ENCODE results near the gene GINS2. TPM values are rescaled to one million over a fixed set of nuclear protein-coding genes. Genes with fewer than 3 reads are reported as not detected.

GINS2 gene
- total RNA-seq, 1 donor: 1.8 TPM

- Histone ChIP-seq H3K4me3 (ENCODE audit: insufficient read depth, low read length) (no peak overlapping the region), H4K20me1 (ENCODE audit: insufficient read depth, low read length) (peaks cover 86% of the 10 kb centered on the region), H3K4me2 (ENCODE audit: insufficient read depth, low read length) (no peak overlapping the region), H3K79me2 (ENCODE audit: insufficient read depth, low read length) (peaks cover 88% of the 10 kb centered on the region), H3K4me1 (ENCODE audit: insufficient read depth, low read length) (no peaks in the 10 kb centered on the region), H3K9me3 (ENCODE audit: low read depth, low read length) (no peaks in the 10 kb centered on the region), H3K27me3 (ENCODE audit: insufficient read depth, low read length) (no peaks in the 10 kb centered on the region), H2AFZ (ENCODE audit: low read length) (no peak overlapping the region), H3K36me3 (ENCODE audit: insufficient read depth, low read length) (peaks cover 3% of the 10 kb centered on the region), H3K27ac (ENCODE audit: low read depth, low read length) (no peak overlapping the region)
- TF ChIP-seq, protein P1, sequence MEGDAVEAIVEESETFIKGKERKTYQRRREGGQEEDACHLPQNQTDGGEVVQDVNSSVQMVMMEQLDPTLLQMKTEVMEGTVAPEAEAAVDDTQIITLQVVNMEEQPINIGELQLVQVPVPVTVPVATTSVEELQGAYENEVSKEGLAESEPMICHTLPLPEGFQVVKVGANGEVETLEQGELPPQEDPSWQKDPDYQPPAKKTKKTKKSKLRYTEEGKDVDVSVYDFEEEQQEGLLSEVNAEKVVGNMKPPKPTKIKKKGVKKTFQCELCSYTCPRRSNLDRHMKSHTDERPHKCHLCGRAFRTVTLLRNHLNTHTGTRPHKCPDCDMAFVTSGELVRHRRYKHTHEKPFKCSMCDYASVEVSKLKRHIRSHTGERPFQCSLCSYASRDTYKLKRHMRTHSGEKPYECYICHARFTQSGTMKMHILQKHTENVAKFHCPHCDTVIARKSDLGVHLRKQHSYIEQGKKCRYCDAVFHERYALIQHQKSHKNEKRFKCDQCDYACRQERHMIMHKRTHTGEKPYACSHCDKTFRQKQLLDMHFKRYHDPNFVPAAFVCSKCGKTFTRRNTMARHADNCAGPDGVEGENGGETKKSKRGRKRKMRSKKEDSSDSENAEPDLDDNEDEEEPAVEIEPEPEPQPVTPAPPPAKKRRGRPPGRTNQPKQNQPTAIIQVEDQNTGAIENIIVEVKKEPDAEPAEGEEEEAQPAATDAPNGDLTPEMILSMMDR (IDR thresholded peaks at IDR 0.05; ENCODE audit: extremely low read depth, low read depth, low read length): no peak
- no peak for DNase-seq (ENCODE audit: insufficient read length, low spot score, missing footprints)
Observed at GRCh38 chr16:85637808-85638647, 50.7 kb downstream of the GINS2 start.

DNA sequence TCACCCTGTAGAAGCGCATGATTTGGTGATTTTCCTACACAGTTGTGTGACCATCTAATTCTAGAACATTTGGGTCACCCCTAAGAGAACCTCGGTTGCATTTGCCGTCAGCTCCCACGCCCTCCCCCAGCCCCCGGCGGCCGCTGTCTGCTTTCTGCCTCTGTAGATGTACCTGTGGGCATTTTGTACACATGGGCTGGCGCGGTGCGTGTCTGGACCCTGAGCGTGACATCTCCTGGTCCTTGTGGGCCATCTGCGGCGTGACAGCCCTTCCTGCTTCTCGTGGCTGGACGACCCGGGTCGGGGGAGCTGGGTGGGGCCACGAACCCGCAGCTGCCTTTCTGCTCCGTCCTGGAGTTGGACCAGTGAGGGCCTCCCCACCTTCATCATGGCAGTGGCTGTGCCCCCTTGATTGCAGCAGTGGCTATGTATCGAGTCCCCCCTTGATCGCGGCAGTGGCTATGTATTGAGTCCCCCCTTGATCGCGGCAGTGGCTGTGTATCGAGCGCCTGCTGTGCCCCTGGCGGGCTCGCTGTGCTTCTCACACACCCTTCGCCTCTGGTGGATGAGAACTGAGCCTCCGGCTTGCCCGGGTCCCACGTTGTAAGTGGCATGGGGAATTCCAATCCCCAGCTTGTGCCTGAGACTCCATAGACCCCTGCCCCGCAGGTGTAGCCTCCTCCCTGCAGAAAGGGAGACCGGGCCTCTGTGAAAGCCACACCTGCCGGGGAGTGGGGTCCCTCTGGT is 51.5 kb downstream of the GINS2 start:
- Histone ChIP-seq H3K9me3 (ENCODE audit: low read depth, low read length) (no peaks in the 10 kb centered on the region), H4K20me1 (ENCODE audit: insufficient read depth, low read length) (peaks cover 83% of the 10 kb centered on the region), H3K27me3 (ENCODE audit: insufficient read depth, low read length) (no peaks in the 10 kb centered on the region), H3K27ac (ENCODE audit: low read depth, low read length) (no peak overlapping the region), H3K4me3 (ENCODE audit: insufficient read depth, low read length) (no peak overlapping the region), H3K79me2 (ENCODE audit: insufficient read depth, low read length) (peaks cover 88% of the 10 kb centered on the region), H2AFZ (ENCODE audit: low read length) (no peak overlapping the region), H3K36me3 (ENCODE audit: insufficient read depth, low read length) (peaks cover 3% of the 10 kb centered on the region), H3K4me1 (ENCODE audit: insufficient read depth, low read length) (no peaks in the 10 kb centered on the region), H3K4me2 (ENCODE audit: insufficient read depth, low read length) (no peak overlapping the region)
- TF ChIP-seq, protein P1 (IDR thresholded peaks at IDR 0.05; ENCODE audit: extremely low read depth, low read depth, low read length): no peak
- no peak for DNase-seq (ENCODE audit: insufficient read length, low spot score, missing footprints)

- DNase-seq (ENCODE audit: insufficient read length, low spot score, missing footprints): no peak
- TF ChIP-seq, protein P1 (IDR thresholded peaks at IDR 0.05; ENCODE audit: extremely low read depth, low read depth, low read length): no peak
- H3K36me3 ChIP-seq (ENCODE audit: insufficient read depth, low read length): peaks cover 3% of the 10 kb centered on the region
Observed at GRCh38 chr16:85636234-85636812, 52.4 kb downstream of the GINS2 start.

More at GRCh38 chr16:85636234-85636812, 52.4 kb downstream of the GINS2 start:
- Histone ChIP-seq H3K79me2 (ENCODE audit: insufficient read depth, low read length) (peaks cover 91% of the 10 kb centered on the region), H2AFZ (ENCODE audit: low read length) (no peak overlapping the region), H3K4me2 (ENCODE audit: insufficient read depth, low read length) (no peak overlapping the region), H4K20me1 (ENCODE audit: insufficient read depth, low read length) (peaks cover 84% of the 10 kb centered on the region), H3K9me3 (ENCODE audit: low read depth, low read length) (no peaks in the 10 kb centered on the region), H3K4me3 (ENCODE audit: insufficient read depth, low read length) (no peak overlapping the region), H3K4me1 (ENCODE audit: insufficient read depth, low read length) (no peaks in the 10 kb centered on the region), H3K27ac (ENCODE audit: low read depth, low read length) (no peak overlapping the region), H3K27me3 (ENCODE audit: insufficient read depth, low read length) (no peaks in the 10 kb centered on the region)

Data from osteoblast (primary cell).